Type B pancreatic cell (in vitro differentiated cells): Measurements from ENCODE around the gene PPP2R5B. TPM values are rescaled to one million over a fixed set of nuclear protein-coding genes. Genes with fewer than 3 reads are reported as not detected.
A peak's percentile ranks its signal among the peaks of the same experiment; 100 is the strongest.

Source experiments
- DNase-seq: peaks from one replicate; pipeline ENCODE4 v3.0.0; 2021; ENCODE audit warnings: mixed read lengths; ENCODE audit not compliant: unreplicated experiment; ENCODE audit errors: extremely low spot score
- H3K27ac Mint-ChIP-seq: 2 replicates; pipeline ENCODE4 v1.8.0; 2021; ENCODE audit warnings: mild to moderate bottlenecking, mixed read lengths
- H3K27me3 Mint-ChIP-seq: 2 replicates; pipeline ENCODE4 v1.8.0; 2021; ENCODE audit warnings: mixed read lengths
- H3K36me3 Mint-ChIP-seq: 2 replicates; pipeline ENCODE4 v1.8.0; 2021; ENCODE audit warnings: mixed read lengths
- H3K4me1 Mint-ChIP-seq: one replicate; pipeline ENCODE4 v1.8.0; 2021; ENCODE audit warnings: mixed read lengths; ENCODE audit not compliant: unreplicated experiment
- H3K4me3 Mint-ChIP-seq: 2 replicates; pipeline ENCODE4 v1.8.0; 2021; ENCODE audit warnings: mild to moderate bottlenecking, mixed read lengths
- H3K9me3 Mint-ChIP-seq: 2 replicates; pipeline ENCODE4 v1.8.0; 2021; ENCODE audit warnings: mixed read lengths
- CTCF ChIP-seq: fragments of 200-600 bp; sonication (generic); conservative IDR thresholded peaks from 2 replicates; pipeline ENCODE4 v1.5.0; 2021; ENCODE audit warnings: antibody characterized with exemption, mild to moderate bottlenecking
- total RNA-seq: library from RNA; stranded (reverse); gene quantifications from 2 replicates; pipeline ENCODE4 v1.2.1, GENCODE V29; 2021; ENCODE audit warnings: low replicate concordance

Gene PPP2R5B
- total RNA-seq, 1 donor from 2014 or later = 19.4 TPM

- Mint-ChIP-seq H3K36me3 (no peaks in the 10 kb centered on the region), H3K27ac (no peak overlapping the region), H3K4me3 (no peak overlapping the region), H3K27me3 (no peaks in the 10 kb centered on the region), H3K4me1 (peaks cover 13% of the 10 kb centered on the region), H3K9me3 (no peaks in the 10 kb centered on the region)
- DNase-seq = no peak
- TF ChIP-seq CTCF = no peak
Observed at GRCh38 chr11:64919627-64920026, 4.9 kb upstream of the PPP2R5B start.

- H3K27ac Mint-ChIP-seq = no peak overlapping the region
- H3K9me3 Mint-ChIP-seq = no peaks in the 10 kb centered on the region
- H3K27me3 Mint-ChIP-seq = no peaks in the 10 kb centered on the region
- DNase-seq = no peak
- H3K4me3 Mint-ChIP-seq = no peak overlapping the region
- TF ChIP-seq CTCF = no peak
- H3K36me3 Mint-ChIP-seq = no peaks in the 10 kb centered on the region
- peaks cover 13% of the 10 kb centered on the region for H3K4me1 Mint-ChIP-seq
Observed at GRCh38 chr11:64920124-64920523, 4.4 kb upstream of the PPP2R5B start.

- no peaks in the 10 kb centered on the region for H3K27me3 Mint-ChIP-seq
- peaks cover 9% of the 10 kb centered on the region for H3K4me1 Mint-ChIP-seq
- H3K4me3 Mint-ChIP-seq = no peak overlapping the region
- no peaks in the 10 kb centered on the region for H3K9me3 Mint-ChIP-seq
- no peak overlapping the region for H3K27ac Mint-ChIP-seq
- TF ChIP-seq CTCF = no peak
- no peak for DNase-seq
- no peaks in the 10 kb centered on the region for H3K36me3 Mint-ChIP-seq
Observed at GRCh38 chr11:64921384-64921783, 3.1 kb upstream of the PPP2R5B start.

GRCh38 chr11:64923151-64923661 is 1.3 kb upstream of the PPP2R5B start:
- Mint-ChIP-seq H3K4me1 (no peaks in the 10 kb centered on the region), H3K27ac (no peak overlapping the region), H3K9me3 (no peaks in the 10 kb centered on the region), H3K36me3 (no peaks in the 10 kb centered on the region), H3K4me3 (peak overlapping the region; percentile 93), H3K27me3 (no peaks in the 10 kb centered on the region)
- no peak for DNase-seq
- no peak for TF ChIP-seq CTCF

- Mint-ChIP-seq H3K36me3 (no peaks in the 10 kb centered on the region), H3K4me1 (no peaks in the 10 kb centered on the region), H3K27ac (peak overlapping the region; percentile 36), H3K4me3 (peak overlapping the region; percentile 93), H3K27me3 (no peaks in the 10 kb centered on the region), H3K9me3 (no peaks in the 10 kb centered on the region)
- no peak for DNase-seq
- TF ChIP-seq CTCF = no peak
Observed at GRCh38 chr11:64924910-64925284, 408 bp downstream of the PPP2R5B start.
